ENCODE results near the gene STRN4. TPM values are rescaled to one million over a fixed set of nuclear protein-coding genes. Genes with fewer than 3 reads are reported as not detected.

Gene STRN4
- total RNA-seq, 4 donors from 2014 or later, result 81.6 to 306 (median 174) TPM

GRCh38 chr19:46723471-46723870, 22.8 kb downstream of the STRN4 start:
- no peaks in the 10 kb centered on the region for H3K9me3 ChIP-seq
- TF ChIP-seq CTCF (IDR thresholded peaks at IDR 0.05) (no peak), POLR2AphosphoS5 (IDR thresholded peaks at IDR 0.05) (no peak), POLR2A (IDR thresholded peaks at IDR 0.05) (no peak)
- 98% methylated on average over 6 of the region's 6 CpGs; no CpG with 5 or more reads in 1 of the 2 donors for WGBS, 2 donors (ENCODE audit: low coverage in 1 of 2)
- in situ Hi-C loops (cut with MboI; ENCODE audit: low pct_ligation_motif_present in 1 of 4, low pct_unique_long_range_greater_than_20kb in 1 of 4, low sequenced_read_pairs in 3 of 4) (no loop called here), intact Hi-C loops (cut with DNase I; ENCODE audit: low total_unique reads) (no loop called here)
- peaks cover 0 to 6% (median 3%) of the 10 kb centered on the region in 4 donors for H3K4me1 ChIP-seq
- no peak for DNase-seq
- H3K36me3 ChIP-seq, result peaks cover 0 to 56% (median 24%) of the 10 kb centered on the region in 4 donors
- no peaks in the 10 kb centered on the region for H3K27me3 ChIP-seq
- H3K27ac ChIP-seq, result no peak overlapping the region
- no peak overlapping the region for H3K4me3 ChIP-seq

- 96% methylated on average over 10 of the region's 16 CpGs; no CpG with 5 or more reads in 1 of the 2 donors for WGBS, 2 donors (ENCODE audit: low coverage in 1 of 2)
- Histone ChIP-seq H3K4me1 (peaks cover 0 to 10% (median 4%) of the 10 kb centered on the region in 4 donors), H3K9me3 (no peaks in the 10 kb centered on the region), H3K4me3 (no peak overlapping the region), H3K27ac (no peak overlapping the region), H3K36me3 (peaks cover 0 to 52% (median 24%) of the 10 kb centered on the region in 4 donors), H3K27me3 (no peaks in the 10 kb centered on the region)
- TF ChIP-seq CTCF (IDR thresholded peaks at IDR 0.05), result no peak
- no peak for TF ChIP-seq EP300 (IDR thresholded peaks at IDR 0.05; ENCODE audit: low read depth)
- TF ChIP-seq POLR2A (IDR thresholded peaks at IDR 0.05), result no peak
- no peak for TF ChIP-seq POLR2AphosphoS5 (IDR thresholded peaks at IDR 0.05)
- in situ Hi-C loops (cut with MboI; ENCODE audit: low pct_ligation_motif_present in 1 of 4, low pct_unique_long_range_greater_than_20kb in 1 of 4, low sequenced_read_pairs in 3 of 4), result no loop called here
- DNase-seq, result no peak
- intact Hi-C loops (cut with DNase I; ENCODE audit: low total_unique reads), result no loop called here
Measured at GRCh38 chr19:46723023-46723461, 23.2 kb downstream of the STRN4 start.

GRCh38 chr19:46722421-46723022, 23.7 kb downstream of the STRN4 start:
- no peak overlapping the region for H3K4me3 ChIP-seq
- no peaks in the 10 kb centered on the region for H3K27me3 ChIP-seq
- WGBS, 2 donors (ENCODE audit: low coverage in 1 of 2), result 83% methylated on average over 25 of the region's 25 CpGs; no CpG with 5 or more reads in 1 of the 2 donors
- no peak overlapping the region for H3K27ac ChIP-seq
- peaks cover 5 to 16% (median 10%) of the 10 kb centered on the region in 4 donors for H3K4me1 ChIP-seq
- peaks cover 0 to 49% (median 24%) of the 10 kb centered on the region in 4 donors for H3K36me3 ChIP-seq
- no peak for TF ChIP-seq POLR2AphosphoS5 (IDR thresholded peaks at IDR 0.05)
- no peak for TF ChIP-seq EP300 (IDR thresholded peaks at IDR 0.05; ENCODE audit: low read depth)
- TF ChIP-seq POLR2A (IDR thresholded peaks at IDR 0.05), result no peak
- no peak for TF ChIP-seq CTCF (IDR thresholded peaks at IDR 0.05)
- in situ Hi-C loops (cut with MboI; ENCODE audit: low pct_ligation_motif_present in 1 of 4, low pct_unique_long_range_greater_than_20kb in 1 of 4, low sequenced_read_pairs in 3 of 4), result no loop called here
- no peak for DNase-seq
- no peaks in the 10 kb centered on the region for H3K9me3 ChIP-seq
- intact Hi-C loops (cut with DNase I; ENCODE audit: low total_unique reads), result no loop called here

GRCh38 chr19:46722004-46722380, 24.3 kb downstream of the STRN4 start:
- H3K4me3 ChIP-seq, result no peak overlapping the region
- TF ChIP-seq CTCF (IDR thresholded peaks at IDR 0.05), result no peak
- no peak for TF ChIP-seq EP300 (IDR thresholded peaks at IDR 0.05; ENCODE audit: low read depth)
- no peak for TF ChIP-seq POLR2A (IDR thresholded peaks at IDR 0.05)
- no peak for TF ChIP-seq POLR2AphosphoS5 (IDR thresholded peaks at IDR 0.05)
- no peaks in the 10 kb centered on the region for H3K27me3 ChIP-seq
- DNase-seq, result no peak
- no peaks in the 10 kb centered on the region for H3K9me3 ChIP-seq
- no peak overlapping the region for H3K27ac ChIP-seq
- WGBS, 2 donors (ENCODE audit: low coverage in 1 of 2), result 33 to 93% methylated on average over 1 to 14 of the region's 17 CpGs
- peaks cover 0 to 44% (median 22%) of the 10 kb centered on the region in 4 donors for H3K36me3 ChIP-seq
- intact Hi-C loops (cut with DNase I; ENCODE audit: low total_unique reads), result no loop called here
- in situ Hi-C loops (cut with MboI; ENCODE audit: low pct_ligation_motif_present in 1 of 4, low pct_unique_long_range_greater_than_20kb in 1 of 4, low sequenced_read_pairs in 3 of 4), result no loop called here
- H3K4me1 ChIP-seq, result peaks cover 5 to 17% (median 11%) of the 10 kb centered on the region in 4 donors
